GM19324 (cell line): ENCODE data around the gene EFNA5.

Source experiments
- ATAC-seq: cut with Tn5 transposase; IDR thresholded peaks from one replicate; pipeline ENCODE4 v1.9.1; 2021; ENCODE audit warnings: mild to moderate bottlenecking, moderate library complexity; ENCODE audit not compliant: unreplicated experiment, low FRiP score

EFNA5 gene

GRCh38 chr5:107607196-107607595, 63.5 kb downstream of the EFNA5 start:
- ATAC-seq = no peak

GRCh38 chr5:107605596-107606125, 65.1 kb downstream of the EFNA5 start:
- no peak for ATAC-seq

- no peak for ATAC-seq
Observed at GRCh38 chr5:107604990-107605389, 65.7 kb downstream of the EFNA5 start.

- no peak for ATAC-seq
Observed at GRCh38 chr5:107604146-107604910, 66.4 kb downstream of the EFNA5 start.

GRCh38 chr5:107603349-107603748, 67.4 kb downstream of the EFNA5 start:
- no peak for ATAC-seq

- no peak for ATAC-seq
Observed at GRCh38 chr5:107602896-107603295, 67.8 kb downstream of the EFNA5 start.

- ATAC-seq = no peak
Observed at GRCh38 chr5:107601076-107601475, 69.7 kb downstream of the EFNA5 start.

GRCh38 chr5:107598958-107599357, 71.8 kb downstream of the EFNA5 start:
- ATAC-seq = no peak

- no peak for ATAC-seq
Observed at GRCh38 chr5:107597803-107598202, 72.9 kb downstream of the EFNA5 start.

- no peak for ATAC-seq
Observed at GRCh38 chr5:107597247-107597646, 73.5 kb downstream of the EFNA5 start.

GRCh38 chr5:107594253-107595045, 76.3 kb downstream of the EFNA5 start:
- no peak for ATAC-seq

GRCh38 chr5:107593009-107593408, 77.7 kb downstream of the EFNA5 start:
- no peak for ATAC-seq

GRCh38 chr5:107592515-107592914, 78.2 kb downstream of the EFNA5 start:
- no peak for ATAC-seq

GRCh38 chr5:107590686-107591085, 80.1 kb downstream of the EFNA5 start:
- no peak for ATAC-seq

- no peak for ATAC-seq
Observed at GRCh38 chr5:107589520-107590193, 81.1 kb downstream of the EFNA5 start.

- no peak for ATAC-seq
Observed at GRCh38 chr5:107582625-107583024, 88.1 kb downstream of the EFNA5 start.

- no peak for ATAC-seq
Observed at GRCh38 chr5:107580889-107581820, 89.6 kb downstream of the EFNA5 start.

- ATAC-seq = no peak
Observed at GRCh38 chr5:107578051-107578635, 92.6 kb downstream of the EFNA5 start.

GRCh38 chr5:107577394-107577950, 93.3 kb downstream of the EFNA5 start:
- ATAC-seq = no peak
